SIG-M5 treated with dmso at 0.1 percent for 504 hours (cell line): ENCODE data around the gene IZUMO4.

ENCODE experiments used
- DNase-seq: peaks from one replicate; lab custom pipeline; 2025; ENCODE audit not compliant: unreplicated experiment; lab: John Stamatoyannopoulos, UW

The IZUMO4 gene

GRCh38 chr19:2103045-2103707 is 6.5 kb downstream of the IZUMO4 start:
- no peak for DNase-seq

DNA sequence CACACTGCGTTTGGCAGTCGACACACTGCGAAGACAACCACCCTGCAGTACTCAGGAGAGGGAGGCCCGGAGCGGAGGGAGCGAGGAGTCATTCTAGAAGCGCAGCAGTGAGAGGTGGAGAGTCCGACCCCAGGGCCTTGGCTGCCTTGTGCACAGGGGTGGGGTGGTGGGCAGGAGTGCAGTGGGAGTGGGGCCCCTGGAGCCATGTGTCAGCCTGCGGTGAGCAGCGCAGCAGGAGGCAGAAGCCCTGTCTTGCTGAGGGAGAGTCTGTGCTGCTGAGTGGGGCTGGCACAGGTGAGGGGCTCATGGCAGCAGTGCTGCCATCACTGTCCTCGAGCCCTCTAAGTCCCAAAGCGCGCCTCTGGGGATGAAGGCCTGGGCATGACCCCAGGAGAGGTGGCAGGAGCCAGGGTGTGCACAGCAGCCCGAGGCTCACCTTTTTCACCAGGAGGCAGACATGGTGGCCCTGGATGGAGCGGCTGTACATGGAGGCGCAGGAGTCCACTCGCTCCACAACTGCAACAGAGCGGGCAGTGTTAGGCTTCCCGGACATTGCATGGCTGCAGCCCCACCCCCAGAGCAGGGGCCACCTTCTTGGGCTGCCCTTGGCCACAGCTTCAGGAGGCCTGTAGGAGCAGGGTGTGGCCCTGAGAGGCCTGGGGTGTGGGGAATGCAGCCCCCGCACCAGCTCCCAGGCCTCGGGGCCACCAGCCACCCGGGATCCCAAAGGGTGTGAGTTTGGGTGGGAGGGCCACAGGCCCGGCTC is 11.7 kb downstream of the IZUMO4 start:
- no peak for DNase-seq

GRCh38 chr19:2109046-2109864 is 12.5 kb downstream of the IZUMO4 start:
- no peak for DNase-seq

DNA sequence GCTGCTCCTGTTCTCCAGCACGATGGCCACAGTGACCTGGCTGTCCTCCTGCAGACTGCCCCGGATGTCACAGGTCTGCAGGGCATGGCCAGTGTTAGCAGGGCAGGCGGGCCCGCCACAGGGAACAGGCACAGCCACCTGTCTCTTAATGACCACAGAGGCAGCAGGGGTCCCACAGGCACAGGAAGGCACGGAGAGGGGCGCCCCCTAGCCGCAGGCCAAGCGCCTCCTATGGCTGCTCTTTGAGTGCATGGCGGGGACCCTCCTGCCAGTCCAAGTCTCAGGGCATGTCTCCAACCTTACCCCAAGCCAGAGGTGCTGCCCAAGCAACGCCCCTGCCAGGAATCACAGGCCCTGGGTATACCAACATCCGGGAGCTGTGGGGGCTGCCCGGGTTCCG is 14.1 kb downstream of the IZUMO4 start:
- no peak for DNase-seq

GRCh38 chr19:2111425-2111824 is 14.7 kb downstream of the IZUMO4 start:
- no peak for DNase-seq

DNA sequence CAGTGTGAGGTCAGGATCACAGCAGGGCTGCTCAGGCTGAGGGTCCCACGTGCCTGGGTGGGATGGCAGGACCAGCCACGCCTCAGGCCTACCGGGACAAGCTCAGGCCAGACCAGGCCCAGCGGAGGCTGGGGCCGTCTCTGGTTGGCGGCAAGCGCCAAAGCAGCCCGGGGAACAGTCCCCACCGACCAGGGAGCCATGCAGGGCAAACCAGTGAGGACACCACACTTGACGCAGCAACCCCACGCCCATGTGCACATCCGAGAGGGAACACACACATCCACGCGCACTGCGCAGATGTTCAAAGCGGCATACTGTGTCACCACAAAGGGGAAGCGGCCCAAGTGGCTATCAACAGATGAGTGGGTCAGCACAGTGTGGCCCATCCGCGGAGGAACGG is 15.2 kb downstream of the IZUMO4 start:
- no peak for DNase-seq

- no peak for DNase-seq
Measured at GRCh38 chr19:2112516-2113320, 16.0 kb downstream of the IZUMO4 start.

DNA sequence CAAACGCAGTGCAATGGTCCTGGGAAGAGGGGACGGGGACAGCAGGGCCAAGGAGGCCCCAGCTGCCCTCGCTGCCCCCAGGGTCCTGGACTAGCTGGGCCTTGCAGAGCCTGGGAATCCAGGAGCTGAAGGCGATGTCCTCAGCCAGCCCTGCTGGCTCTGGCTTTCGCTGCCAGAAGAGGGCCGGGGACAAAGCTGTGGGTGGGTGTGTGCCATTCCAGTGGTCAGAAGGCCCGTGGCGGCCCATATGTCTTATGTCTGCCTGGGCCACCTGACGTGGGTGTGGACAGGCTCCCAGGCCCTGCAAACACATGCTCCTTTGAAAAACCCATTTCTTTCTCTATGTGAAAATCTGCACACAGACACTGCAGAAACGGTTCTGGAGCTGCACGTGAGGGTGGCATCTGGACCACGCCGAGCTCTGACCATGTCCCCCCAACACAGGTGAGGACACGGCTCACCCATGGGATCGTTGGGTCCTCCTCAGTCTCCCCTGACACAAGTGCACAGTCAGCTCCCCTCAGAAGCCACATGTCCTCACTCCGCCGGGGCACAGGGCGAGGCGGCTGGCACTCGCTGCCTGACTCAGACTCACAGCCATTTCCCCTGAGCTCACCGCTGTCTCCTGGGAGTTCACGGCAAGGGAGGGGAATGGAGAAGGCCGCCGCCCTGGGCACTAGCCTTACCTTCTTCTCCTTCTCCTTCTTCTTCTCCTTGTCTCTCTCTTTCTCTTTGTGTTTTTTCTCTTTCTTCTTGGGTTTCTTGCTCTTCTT is 16.9 kb downstream of the IZUMO4 start:
- DNase-seq = no peak

DNA sequence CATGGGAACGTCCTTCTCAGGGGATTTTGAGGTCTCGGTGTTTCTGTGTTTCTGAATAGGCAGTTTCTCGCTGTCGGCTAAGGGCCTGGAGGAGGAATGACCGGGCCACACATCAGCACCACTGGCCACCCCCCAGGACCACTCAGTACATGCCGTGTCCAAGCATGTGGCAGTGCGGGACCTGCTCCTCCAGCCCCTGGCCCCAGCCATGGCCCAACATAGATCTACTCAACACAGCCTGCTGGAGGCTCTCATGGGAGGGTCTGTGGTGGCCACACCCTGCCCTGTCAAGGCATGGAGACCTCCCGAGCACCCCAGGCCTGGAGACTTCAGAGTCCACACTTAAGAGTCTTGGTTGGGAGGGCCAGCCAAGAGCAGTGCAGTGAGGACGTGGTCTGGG is 17.5 kb downstream of the IZUMO4 start:
- DNase-seq = no peak

DNA sequence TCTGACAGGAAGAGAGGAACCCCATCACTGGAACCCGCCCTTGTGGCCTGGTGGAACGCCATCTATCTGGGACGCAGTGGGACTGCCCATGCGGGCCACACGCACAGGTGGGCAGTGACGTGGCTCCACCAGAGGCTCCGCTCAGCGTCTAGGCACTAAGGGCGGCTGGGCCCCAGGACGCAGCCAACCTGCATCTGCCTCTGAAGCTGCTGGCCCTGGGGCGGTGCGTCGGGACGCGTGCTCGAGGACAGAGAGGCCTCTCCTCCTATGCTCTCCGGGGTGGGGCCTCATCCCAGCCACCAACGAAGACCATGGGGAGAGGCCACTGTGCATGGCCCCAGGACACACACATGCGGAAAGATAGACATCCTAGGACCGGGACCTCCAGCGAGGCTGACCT is 18.1 kb downstream of the IZUMO4 start:
- DNase-seq = no peak

DNA sequence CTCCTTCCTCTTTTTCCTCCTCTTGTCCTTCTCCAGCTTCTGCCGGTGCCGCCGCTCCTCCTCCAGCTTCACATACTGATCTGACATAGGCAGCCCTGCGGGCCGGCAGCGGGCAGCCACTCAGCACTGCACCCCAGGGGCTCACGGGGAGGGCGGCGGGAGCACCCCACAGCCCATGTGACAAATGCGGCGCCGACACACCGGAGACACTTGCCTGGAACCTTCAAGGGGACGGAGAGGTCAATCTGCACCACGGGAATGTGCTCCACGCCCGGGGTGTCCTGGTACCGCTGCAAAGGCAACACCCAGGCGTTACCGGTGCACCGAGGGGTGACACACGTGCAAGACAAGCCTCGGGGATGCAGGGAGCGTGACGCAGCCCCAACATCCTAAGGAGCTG is 18.6 kb downstream of the IZUMO4 start:
- DNase-seq = no peak

DNA sequence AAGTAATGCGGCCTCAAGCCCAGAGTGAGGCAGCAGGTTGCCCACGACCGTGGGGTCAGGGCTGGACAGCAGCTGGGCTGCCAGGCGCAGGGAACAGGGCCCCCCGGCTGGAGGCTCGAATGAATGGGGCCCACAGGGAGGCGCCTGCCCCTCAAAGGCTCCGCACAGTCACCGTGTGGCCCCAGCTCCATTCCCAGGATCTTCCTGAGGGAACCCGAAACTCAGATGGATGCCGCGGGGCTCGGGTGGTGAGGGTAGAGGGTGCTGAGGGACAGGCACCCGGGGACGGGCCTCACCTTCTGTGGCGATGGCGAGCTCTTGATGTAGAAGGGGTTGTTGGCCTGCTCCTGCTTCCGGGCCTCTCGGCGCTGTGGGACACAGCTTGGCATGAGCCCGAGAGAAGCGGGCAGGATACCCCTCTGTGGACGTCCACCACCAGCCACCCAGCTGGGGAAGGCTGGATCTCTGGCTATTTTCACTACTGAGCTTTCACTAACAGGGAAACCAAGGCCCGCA is 19.3 kb downstream of the IZUMO4 start:
- DNase-seq = no peak

DNA sequence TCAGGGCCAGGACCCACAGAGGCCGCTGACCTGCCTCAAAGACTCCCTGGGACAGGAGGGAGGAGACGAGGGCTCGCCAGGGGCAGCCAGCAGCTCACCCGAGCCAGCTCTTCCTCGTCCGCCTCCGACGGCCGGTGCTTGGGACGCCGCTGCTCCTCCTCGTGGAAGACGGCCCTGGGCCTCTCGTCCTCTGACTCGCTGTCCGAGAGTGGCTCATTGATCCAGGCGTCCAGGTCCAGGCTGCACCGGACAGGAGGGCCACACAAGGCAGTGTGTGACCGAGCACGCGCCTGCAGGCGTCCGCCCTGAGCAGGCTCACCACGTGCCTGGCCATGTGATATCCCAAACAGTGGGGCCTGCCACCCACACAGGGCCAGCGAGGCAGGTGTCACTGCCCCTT is 19.8 kb downstream of the IZUMO4 start:
- DNase-seq = no peak

DNA sequence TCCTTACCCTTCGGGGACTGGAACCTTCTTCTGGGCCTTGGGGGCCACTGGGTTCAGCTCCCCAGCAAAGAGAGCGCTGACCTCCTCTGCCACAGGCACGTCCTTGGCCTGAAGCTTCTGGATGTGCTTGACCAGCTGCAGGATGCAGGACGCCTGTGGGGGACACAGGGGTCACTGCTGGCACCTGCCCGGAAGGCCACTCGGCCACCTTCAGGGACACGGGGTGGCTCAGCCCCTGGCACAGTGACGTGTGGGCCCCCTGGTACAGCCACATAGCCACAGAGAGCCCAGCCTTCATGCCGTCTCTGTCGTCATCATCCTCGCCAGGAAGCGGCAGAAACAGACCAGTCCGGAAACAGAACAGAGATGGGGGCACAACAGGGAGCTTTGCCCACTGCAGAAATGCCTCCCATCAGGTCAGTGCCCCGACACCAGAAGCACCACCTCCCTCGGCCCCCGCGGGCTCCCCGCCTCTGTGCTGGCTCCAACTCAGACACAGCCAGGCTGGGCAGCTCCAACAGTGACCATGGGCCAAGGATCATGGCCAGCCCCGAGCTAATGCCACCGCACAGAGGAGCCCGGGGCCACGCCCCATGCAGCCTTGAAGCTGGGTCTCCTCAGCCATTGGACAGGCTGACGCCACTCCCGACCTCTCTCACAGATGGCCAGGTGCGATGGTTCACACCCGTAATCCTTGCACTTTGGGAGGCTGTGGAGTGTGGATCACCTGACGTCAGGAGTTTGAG is 20.7 kb downstream of the IZUMO4 start:
- no peak for DNase-seq

GRCh38 chr19:2118438-2118837 is 21.7 kb downstream of the IZUMO4 start:
- no peak for DNase-seq

- no peak for DNase-seq
Measured at GRCh38 chr19:2119921-2120785, 23.4 kb downstream of the IZUMO4 start.

DNA sequence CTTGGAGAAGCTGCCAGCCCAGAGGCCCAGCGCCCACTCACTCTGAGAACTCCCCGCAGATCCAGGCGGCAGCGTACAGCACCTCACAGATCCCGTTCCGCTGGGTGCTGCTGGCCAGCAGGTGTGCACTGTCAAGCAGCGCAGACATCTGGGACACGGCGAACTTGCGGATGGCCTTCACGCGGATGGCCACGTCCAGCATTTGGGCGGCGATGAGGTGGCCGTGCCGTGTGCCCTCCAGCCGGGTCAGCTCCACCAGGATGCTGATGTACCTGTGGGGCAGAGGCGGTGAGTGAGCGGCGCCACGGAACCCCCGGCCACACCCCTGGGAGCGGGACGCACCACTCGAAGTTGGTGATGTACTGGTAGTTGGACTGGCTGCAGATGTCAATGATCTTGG is 24.1 kb downstream of the IZUMO4 start:
- DNase-seq = no peak

DNA sequence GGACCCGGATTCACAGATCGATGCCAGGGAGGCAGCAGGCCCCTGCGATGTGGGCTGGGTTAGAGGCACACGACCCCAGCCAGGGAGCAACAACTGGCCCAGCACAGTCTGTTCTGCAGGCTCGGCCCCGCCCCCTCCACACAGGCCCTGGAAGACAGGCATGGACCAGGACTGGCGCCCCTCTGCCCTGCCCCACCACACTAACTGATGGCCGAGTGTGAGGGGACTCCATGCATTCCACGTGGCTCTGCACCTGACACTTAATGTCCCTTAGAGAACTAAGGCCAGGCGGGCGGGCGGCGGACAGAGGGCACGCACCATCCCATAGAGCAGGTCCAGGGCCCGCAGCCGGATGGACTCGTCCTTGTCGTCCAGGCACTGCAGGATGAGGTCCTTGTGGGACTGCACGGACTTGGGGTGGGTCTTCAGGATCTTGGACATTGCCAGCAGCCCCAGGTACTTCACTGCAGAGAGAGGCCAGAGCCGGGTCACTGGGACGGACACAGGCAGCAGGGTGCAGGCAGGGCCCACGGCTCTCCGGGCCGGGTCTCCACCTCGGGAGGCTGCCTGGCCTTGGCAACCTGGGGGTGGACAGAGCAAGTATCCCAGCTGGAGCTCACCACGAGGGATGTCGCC is 24.8 kb downstream of the IZUMO4 start:
- DNase-seq = no peak
